DMS 273 treated with DMSO at 0.1 percent for 48 hours (cell line): Measurements from ENCODE around the gene JADE2.
"Not testable (repeated sequence)": the region's sequence is repeated elsewhere in the genome, so short reads cannot be mapped to it uniquely, and the experiment has no call there.

Experiments used
- DNase-seq: peaks from one replicate; lab custom pipeline; 2025; lab: John Stamatoyannopoulos, UW

The JADE2 gene

DNA sequence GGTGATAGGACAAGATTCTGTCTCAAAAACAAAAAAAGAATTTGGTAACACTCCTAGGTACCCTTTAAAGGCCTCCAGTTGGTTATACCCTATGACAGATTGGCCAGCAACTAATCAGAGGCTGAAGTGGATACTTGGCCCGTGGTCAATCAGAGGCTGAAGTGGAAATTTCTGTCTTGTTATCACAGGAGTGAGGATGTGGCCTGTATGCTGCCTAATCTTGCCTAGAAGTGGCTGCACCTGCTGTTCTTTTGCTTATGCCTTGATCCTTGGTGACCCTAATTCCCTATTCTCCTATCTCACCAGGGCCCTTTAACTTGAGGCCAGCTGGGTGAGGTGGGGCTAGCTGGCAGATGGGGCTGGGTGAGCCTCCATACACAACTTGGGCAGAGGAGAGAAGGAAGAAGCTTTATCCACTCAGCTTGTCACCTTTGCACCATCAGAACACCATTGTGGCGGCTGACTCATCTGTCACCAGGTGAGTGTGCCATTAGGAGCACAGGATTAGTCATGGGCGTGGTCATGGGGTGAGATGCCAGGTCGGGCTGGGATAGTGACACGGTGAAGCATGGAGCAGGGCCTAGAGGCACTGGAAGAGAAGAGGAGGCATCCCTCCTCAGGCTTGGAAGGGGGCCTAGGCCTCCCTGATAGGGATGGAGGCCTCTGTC, 65.7 kb downstream of the JADE2 start:
- DNase-seq: peak; percentile 41

DNA sequence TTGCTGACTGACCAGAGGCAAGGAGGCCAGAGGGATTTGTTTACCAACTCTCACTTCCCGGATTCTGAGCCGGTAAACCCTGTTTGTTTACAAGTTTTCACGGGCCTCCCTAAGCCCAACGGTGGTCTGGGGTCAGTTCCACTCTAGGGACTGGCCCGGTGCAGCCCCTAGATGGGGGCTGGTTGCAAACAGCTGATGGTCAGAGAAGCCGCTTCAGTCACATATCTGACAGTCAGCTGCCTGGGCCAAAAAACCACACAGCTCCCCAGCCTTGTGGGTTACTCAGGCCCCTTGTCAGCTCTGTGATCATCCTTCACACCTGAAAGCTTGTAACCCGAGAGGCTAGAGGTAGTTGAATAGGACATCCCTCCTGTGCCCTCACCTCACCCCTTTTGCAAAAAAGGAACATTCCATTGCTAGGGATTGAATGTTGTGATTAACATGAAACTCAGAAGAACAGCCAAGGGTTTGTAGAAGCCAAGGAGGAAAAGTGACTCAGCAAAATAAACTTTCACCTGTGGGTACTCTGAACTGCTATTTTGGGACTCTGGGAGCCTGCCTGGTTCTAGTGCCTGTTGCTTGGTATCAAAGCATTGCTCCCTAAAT, 66.8 kb downstream of the JADE2 start:
- no peak for DNase-seq

DNA sequence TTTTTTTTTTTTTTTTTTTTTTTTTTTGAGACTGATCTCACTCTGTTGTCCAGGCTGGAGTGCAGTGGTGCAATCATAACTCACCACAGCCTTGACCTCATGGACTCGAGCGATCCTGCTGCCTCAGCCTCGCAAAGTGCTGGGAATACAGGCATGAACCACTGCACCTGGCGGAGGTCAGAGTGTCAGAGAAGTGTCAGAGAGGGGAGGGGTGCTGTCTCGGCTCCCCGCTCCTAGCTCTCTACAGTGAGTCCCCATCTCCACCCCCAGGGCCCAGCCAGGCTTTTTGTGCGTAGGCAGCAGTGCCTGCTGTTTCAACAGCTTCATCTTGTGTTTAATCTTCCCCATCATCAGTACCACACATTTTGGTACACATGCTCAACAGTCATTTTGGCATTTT, 68.9 kb downstream of the JADE2 start:
- DNase-seq: no peak

DNA sequence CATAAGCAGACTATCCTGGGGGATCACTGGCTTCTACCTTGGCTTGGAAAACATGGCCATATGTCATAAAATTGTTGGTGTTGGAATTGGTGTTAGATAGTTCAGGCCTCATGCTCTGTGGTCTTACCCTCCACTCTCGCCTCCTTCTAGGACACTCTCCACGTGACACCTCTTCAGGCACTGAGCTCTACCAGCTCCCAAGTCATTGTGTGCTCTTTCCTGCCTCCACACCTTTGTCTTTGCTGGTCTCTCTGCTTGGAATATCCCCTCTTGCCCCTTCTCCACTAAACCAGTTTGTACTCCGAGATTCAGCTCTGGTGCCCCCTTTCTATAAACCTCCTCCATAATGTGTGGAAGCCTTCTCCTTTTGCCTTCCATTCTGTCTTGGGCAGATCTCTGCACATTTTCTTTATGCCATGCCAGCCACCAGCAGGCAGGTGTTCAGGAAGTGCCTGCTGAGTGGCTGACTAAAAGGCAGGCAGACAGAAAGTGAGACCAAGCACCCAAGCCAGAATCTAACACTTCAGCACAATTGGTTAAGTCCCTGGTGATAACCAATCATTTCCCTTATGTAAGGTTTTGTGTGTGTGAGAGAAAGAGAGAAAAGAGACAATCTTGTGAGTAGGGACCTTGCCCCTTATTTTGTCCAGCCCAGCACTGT, 69.5 kb downstream of the JADE2 start:
- peak; percentile 46 for DNase-seq

DNA sequence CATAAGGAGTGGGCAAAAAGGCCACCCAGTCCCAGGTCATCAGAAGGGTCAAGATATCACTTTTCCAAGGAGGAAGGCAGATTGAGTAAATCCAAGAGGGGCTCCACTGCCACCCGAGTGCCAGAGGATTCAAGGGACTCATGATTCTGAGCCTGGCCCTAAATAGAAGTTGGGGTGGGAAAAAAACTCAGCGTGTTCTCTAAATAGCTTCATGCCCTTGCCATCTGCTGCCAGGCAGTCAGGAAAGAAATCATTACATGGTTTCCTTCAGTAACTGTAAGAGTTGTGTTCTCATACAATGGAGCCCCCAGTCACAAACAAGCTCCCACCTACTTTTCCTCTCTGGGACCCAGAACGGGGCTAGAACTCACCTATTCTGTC, 70.0 kb downstream of the JADE2 start:
- DNase-seq: peak; percentile 46

DNA sequence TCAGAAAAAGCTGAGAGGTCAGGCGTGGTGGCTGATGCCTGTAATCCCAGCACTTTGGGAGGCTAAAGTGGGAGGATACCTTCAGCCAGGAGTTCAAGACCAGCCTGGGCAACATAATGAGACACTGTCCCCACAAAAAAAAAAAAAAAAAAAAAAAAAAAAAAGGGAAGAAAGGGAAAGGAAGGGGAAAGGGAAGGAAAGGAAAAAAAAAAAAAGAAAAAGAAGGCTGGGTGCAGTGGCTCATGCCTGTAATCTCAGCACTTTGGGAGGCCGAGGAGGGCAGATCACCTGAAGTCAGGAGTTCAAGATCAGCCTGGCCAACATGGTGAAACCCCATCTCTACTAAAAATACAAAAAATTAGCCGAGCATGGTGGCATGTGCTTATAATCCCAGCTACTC, 74.3 kb downstream of the JADE2 start:
- DNase-seq: not testable (repeated sequence)

DNA sequence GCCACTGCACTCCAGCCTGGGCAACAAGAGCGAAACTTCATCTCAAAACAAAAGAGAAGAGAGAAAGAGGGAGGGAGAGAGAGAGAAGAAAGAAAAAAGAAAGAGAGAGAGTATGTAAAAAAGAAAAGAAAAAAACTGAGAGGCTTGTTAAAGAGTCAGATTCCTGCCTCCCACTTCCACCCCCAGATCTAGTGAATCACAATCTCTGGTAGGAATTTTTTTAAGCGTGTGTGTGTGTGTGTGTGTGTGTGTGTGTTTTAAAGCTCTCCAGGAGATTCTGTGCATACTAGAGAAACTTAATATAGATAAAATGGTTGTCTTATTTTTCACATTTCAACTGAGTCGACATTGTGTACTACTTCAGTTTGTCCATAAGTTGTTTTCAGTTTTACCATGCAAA, 75.1 kb downstream of the JADE2 start:
- DNase-seq: no peak

DNA sequence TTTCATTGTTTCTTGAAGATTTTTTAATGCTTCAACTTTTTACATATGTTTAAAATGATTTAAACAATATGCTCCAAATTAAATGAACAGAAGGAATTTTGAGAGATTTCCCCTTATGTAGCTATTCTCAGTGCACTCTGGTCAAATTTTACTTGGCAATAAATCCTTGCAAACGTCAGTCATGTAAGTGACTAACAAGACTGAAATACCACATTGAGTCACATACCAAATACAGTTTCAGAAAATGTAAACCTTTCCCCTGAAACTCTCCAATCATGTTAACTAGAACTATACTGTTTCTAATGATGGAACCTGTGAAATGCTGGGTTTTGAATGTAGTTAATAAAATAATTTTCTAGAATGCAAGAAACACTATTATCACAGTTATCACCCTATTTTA, 77.6 kb downstream of the JADE2 start:
- DNase-seq: no peak

DNA sequence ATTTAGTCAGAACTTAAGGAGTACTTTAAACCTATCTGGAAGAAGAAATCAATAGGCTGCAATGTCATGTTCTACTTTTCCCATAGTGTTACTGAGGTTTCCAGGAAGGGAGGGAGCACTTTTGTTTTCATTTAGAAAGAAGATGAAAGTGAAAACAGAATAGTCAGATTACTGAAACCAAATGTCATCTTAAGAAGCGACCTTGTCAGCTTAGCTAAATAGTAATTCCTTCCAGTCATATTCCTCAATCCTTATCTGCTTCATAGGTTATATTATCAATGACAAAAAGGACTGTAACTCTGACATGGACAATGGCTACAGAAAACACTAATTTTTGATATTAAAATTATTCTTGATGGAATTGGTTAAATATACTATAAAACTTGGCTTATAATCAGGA, 79.4 kb downstream of the JADE2 start:
- DNase-seq: no peak

DNA sequence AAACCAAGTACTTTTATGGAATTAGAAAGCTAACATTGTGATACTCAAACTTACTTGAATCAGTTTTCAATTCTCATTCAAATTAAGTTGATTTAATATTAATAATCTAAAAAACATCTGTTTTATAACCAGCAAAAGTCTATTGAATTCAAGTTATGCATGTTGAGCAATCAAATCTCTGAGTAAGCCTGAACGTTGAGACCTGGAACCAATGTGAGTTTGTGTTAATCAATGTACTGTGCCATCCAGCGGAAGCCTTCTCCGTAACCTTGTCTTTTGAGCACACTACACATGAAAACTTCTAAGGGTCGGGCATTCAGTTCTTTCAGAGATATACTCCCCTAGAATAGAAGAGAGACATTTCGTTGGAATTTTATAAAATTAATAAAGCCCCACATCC, 81.3 kb downstream of the JADE2 start:
- no peak for DNase-seq

DNA sequence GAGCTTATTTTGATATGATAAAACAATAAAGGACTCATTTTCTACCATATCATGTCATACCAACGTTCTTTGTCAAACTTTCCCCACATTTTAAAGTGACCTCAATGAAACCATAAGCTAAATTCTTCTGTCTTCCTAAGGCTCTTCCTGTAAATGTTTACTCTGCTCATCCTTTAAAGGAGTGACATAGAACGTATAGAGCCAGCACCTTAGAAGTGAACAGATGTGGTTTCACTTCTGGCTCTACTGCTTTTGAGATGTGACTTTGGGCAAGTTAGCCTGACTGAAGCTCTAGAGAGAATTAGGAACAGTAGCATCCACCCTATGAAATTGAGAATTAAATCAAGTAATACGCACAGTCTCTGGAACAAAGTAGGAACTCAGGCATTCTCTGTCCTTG, 83.1 kb downstream of the JADE2 start:
- no peak for DNase-seq

DNA sequence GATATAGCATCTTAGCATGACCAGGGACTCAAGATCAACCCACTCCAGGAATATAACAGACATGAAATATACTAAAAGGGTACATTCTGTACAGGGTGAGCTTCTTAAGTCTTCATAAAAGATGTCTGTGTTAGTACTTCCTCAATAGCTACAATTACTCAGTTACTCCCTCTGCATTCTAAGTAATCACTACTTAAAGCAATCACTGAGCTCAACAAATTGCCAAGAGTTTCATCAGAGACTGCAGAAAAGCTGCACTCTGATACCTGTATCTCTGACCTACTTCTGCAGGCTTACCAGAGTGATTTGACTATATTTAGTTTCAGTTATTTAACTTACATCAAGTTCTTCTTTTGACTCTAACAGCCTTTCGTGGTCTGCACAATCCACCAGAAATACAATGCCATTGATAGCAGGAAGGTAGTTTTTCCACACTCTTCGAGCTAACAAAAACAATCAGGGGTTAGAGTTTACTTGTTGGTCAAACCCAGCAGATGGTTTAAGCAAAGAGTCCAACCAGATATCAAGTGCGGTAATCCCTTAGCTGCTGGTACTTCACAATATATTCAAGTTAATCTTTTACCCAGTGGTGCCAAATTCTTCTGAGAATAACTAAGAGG, 83.9 kb downstream of the JADE2 start:
- DNase-seq: no peak

DNA sequence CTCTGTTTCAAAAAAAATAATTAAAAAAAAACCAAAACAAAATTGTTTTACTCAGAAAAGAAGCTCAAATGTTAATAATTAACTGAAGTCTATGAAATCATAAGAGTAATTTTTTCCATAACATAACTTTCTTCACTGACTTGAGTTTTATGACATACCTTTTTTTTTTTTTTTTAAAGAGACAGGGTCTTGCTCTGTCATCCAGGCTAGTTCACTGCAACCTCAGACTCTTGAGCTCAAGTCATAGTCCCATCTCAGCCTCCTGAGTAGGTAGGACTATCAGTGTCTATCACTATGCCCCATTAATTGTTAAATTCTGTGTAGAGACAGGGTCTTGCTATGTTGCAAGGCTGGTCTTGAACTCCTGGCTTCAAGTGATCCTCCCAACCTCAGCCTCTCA, 85.3 kb downstream of the JADE2 start:
- DNase-seq: no peak

DNA sequence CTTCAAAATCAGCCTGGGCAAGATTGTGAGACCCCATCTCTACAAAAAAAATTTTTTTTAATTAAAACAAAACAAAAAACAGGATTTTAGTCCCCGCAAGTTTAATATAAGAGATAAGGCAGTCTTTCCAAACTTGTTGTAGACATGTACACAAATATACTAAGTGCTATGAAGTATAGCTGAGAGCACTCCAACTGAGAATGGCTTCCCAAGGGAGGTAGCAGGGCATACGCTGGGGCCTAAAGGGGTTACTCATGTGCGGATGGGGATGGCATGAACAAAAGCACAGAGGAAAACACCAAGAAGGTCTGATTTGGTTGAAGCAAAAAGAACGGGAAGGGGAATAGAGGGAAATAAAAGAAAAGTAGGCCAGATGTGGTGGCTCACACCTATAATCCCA, 86.0 kb downstream of the JADE2 start:
- no peak for DNase-seq

DNA sequence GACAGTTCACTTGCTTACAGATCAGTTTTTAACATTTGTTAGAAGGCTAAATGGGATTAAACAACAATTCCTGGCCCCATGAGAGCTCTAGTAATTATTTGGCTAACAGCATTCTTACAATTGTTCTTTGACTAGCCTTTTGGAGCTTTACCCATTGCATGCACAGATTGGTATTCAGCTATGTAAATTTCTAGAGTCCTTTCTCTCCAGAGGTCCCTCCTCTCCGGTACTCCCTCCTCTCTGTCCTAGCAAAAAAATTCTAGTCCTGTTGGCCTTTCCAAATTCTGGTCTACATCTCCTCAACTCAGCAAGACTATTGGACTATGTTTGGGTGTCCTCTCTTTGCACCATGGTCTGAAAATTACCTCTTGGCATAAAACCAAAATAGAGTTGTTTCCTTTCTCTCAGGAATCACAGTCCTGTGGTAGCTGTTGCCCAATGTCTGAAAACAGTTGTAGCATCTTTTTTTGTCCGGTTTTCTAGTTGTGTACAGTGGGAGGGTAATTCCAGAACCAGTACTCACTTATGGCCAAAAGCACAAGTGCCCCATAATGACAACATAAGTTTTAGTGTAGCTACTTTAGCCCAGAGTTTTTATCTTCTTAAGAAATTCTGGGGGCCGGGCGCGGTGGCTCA, 89.1 kb downstream of the JADE2 start:
- DNase-seq: no peak

DNA sequence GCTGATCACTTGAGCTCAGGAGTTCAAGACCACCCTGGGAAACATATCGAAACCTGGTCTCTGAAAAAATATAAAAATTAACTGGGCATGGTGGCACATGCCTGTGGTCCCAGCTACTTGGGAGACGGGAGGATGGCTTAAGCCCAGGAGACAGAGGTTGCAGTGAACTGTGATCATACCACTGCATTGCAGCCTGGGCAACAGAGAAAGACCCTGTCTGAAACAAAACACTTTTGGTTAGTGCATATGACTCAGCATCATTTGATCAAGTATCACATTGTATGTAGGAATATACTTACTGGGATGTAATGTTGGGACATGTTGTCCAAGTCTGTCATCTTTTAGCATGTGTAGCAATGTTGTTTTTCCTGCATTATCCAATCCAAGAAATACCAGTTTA, 95.2 kb downstream of the JADE2 start:
- no peak for DNase-seq

DNA sequence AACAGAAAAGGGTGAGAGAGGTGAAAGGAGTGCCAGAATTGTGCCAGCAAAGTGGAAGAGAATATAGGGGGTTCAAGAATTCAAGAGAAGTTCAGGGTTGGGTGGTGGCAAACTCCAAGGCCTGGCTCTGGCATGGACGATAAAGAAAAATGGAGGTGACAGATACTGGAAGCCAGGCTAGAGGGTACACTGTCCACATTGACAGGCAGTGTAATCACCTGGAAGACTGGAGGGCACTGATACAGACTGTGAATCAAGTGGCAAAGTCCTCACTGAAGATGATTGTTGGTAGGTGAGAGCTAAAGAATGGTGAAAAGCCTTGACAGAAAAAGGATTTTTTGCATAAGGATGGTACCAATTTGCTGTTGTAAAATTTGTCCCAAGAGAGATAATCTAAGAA, 100.1 kb downstream of the JADE2 start:
- no peak for DNase-seq

DNA sequence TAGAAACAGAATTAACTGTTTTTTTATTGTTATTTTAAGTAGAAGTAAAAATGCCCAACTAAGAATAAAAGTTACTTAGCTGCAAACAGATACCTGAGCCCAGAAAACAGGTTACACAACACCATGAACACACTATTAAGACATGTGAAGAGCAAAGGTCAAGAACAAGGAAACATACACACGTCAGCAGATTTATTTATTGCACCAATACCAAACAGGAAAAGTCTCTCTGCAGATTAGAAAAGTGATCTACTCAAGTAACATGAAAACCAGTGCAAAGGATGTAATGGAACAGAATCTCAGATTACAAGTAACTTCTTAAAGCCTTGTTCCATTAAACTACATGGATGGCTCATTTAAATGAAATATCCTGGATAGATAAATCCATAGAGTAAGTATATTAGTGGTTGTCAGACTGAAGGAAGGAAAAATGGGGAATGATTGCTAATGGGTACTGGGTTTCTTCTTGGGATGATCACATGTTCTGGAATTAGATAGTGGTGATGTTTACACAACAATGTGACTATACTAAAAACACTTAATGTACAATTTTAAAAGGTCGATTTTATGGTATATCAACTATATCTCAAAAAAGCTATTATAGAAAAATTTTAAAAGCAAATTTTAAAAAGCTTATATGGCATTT, 101.0 kb downstream of the JADE2 start:
- DNase-seq: no peak
